Measurements from ENCODE around the gene SETMAR.

- TF ChIP-seq CTCF (IDR thresholded peaks at IDR 0.05) (no peak), POLR2A (IDR thresholded peaks at IDR 0.05) (no peak)
Observed at GRCh38 chr3:4310971-4311370, 7.8 kb downstream of the SETMAR start.
